ENCODE data around the gene LBP.
"Not testable (repeated sequence)": the region's sequence is repeated elsewhere in the genome, so short reads cannot be mapped to it uniquely, and the experiment has no call there.

LBP gene

DNA sequence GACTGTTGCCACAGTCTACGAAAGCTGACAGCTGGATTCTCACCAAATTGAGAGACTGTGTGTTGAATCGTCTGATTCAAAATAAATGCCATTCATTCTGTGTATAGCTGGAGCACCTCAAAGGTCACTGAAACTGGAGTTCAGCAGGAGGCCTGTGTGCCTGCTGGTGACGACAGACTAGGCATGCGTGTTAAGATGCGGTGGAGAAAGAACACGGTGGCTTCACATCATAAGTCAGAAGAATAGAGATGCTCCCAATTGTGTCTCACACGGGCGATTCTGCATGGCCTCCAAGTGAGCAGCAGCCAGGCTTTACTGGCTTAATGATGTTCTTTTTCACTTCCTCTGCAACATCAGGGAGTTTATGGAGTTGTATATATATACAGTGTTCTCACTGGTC lies 56.5 kb downstream of the LBP start:
- no peak overlapping the region for H3K4me3 ChIP-seq (ENCODE audit: low read depth, low read length)
- TF ChIP-seq, protein P1, sequence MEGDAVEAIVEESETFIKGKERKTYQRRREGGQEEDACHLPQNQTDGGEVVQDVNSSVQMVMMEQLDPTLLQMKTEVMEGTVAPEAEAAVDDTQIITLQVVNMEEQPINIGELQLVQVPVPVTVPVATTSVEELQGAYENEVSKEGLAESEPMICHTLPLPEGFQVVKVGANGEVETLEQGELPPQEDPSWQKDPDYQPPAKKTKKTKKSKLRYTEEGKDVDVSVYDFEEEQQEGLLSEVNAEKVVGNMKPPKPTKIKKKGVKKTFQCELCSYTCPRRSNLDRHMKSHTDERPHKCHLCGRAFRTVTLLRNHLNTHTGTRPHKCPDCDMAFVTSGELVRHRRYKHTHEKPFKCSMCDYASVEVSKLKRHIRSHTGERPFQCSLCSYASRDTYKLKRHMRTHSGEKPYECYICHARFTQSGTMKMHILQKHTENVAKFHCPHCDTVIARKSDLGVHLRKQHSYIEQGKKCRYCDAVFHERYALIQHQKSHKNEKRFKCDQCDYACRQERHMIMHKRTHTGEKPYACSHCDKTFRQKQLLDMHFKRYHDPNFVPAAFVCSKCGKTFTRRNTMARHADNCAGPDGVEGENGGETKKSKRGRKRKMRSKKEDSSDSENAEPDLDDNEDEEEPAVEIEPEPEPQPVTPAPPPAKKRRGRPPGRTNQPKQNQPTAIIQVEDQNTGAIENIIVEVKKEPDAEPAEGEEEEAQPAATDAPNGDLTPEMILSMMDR (IDR thresholded peaks at IDR 0.05; ENCODE audit: insufficient read depth, low read depth, low read length, missing control alignments) = no peak
- DNase-seq (ENCODE audit: low read depth) = no peak

DNA sequence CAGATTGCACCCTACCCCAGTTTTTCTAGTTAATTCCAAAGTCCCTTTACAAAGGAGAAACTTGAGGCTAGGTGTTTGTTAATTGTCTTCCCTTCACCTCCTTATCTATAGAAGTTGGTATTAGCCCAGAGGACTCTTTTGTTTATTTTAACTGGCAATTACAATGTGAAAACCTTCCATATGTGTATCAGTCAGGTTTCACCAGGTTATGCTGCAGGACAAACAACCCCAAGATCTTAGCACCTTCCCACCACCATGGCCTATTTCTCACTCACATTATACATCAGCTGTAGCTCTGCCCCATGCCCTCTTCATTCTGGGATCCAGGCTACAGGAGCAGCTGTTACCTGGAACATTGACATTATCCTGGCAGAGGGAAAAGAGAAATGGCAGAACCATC lies 57.7 kb downstream of the LBP start:
- H3K4me3 ChIP-seq (ENCODE audit: low read depth, low read length) = no peak overlapping the region
- TF ChIP-seq, protein P1 (IDR thresholded peaks at IDR 0.05; ENCODE audit: insufficient read depth, low read depth, low read length, missing control alignments) = no peak
- DNase-seq (ENCODE audit: low read depth) = no peak

DNA sequence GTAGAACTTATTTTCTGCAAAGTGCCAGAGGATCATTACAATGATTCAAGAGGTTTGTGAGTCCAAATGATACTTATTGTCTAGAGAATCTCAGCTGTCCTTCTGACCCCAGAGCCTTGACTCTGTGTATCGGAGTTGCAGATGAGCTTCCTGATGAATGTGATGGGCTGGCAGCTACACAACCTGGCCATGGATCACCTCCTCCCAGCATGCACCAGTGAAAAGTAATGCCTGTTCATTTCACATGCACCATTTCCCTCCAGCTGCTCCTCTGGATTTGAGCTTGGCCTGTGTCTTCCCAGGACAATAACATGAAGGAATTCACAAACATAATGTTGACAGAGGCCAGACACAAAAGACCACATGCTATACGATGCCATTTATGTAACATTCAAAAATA lies 58.9 kb downstream of the LBP start:
- TF ChIP-seq, protein P1 (IDR thresholded peaks at IDR 0.05; ENCODE audit: insufficient read depth, low read depth, low read length, missing control alignments) = no peak
- H3K4me3 ChIP-seq (ENCODE audit: low read depth, low read length) = no peak overlapping the region
- no peak for DNase-seq (ENCODE audit: low read depth)

GRCh38 chr20:38406476-38406875 lies 60.2 kb downstream of the LBP start:
- H3K4me3 ChIP-seq (ENCODE audit: low read depth, low read length) = no peak overlapping the region
- TF ChIP-seq, protein P1 (IDR thresholded peaks at IDR 0.05; ENCODE audit: insufficient read depth, low read depth, low read length, missing control alignments) = no peak

DNA sequence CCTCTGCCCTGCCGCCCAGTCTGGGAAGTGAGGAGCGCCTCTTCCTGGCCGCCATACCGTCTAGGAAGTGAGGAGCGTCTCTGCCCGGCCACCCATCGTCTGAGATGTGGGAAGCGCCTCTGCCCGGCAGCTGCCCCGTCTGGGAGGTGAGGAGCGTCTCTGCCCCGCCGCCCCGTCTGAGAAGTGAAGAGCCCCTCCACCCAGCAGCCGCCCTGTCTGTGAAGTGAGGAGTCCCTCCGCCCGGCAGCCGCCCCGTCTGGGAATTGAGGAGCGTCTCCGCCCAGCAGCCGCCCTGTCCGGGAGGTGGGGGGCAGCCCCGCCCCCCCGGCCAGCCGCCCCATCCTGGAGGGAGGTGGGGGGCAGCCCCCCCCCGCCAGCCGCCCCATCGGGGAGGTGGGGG lies 61.0 kb downstream of the LBP start:
- no peak for DNase-seq (ENCODE audit: low read depth)
- TF ChIP-seq, protein P1 (IDR thresholded peaks at IDR 0.05; ENCODE audit: insufficient read depth, low read depth, low read length, missing control alignments) = no peak

More at GRCh38 chr20:38406476-38406875, 60.2 kb downstream of the LBP start:
- no peak for DNase-seq (ENCODE audit: low read depth)

GRCh38 chr20:38407822-38408221 lies 61.5 kb downstream of the LBP start:
- not testable (repeated sequence) for DNase-seq (ENCODE audit: low read depth)

More for the DNA sequence above, 61.0 kb downstream of the LBP start:
- H3K4me3 ChIP-seq (ENCODE audit: low read depth, low read length) = no peak overlapping the region

DNA sequence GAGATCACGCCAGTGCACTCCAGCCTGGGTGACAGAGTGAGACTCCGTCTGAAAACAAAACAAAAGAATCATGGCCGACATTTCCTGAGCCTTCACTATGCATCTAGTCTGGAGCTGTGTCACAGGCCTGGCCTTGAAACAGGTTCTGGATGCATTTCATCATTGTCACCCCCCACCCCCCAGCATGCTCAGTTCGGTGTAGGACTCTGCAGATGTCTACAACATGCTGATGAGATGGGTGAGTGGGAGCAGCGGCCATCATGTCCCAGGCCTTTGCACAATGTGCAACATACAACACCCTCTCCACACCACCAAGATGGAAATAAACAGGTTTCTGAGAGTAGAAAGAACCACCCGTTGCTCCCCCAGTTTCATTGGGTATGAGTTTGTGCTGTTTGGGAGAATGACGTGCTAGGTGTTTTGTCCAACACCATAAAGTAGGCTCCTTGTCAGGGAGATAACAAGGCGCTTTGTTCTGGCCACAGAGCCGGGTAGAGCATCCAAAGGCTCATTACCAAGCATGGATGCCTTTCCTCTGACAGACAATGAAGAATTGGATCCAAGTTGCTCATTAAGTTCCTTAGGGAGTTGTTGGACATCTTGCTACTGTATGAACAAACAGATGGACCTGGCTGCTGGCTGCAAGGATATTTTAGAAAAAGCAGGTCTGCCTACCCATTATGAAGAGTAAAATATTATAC lies 66.7 kb downstream of the LBP start:
- TF ChIP-seq, protein P1 (IDR thresholded peaks at IDR 0.05; ENCODE audit: insufficient read depth, low read depth, low read length, missing control alignments) = no peak
- H3K4me3 ChIP-seq (ENCODE audit: low read depth, low read length) = no peak overlapping the region
- no peak for DNase-seq (ENCODE audit: low read depth)

More at GRCh38 chr20:38407822-38408221, 61.5 kb downstream of the LBP start:
- not testable (repeated sequence) for H3K4me3 ChIP-seq (ENCODE audit: low read depth, low read length)
